Stimulated activated CD8-positive, alpha-beta memory T cell treated with anti-CD3 and anti-CD28 coated beads, Interleukin-12 subunit alpha, Interleukin-12 subunit beta, amount 100 ng/mL, for 4 hours (primary cell): ENCODE results near the gene SERBP1.
A peak's percentile ranks its signal among the peaks of the same experiment; 100 is the strongest.
"Not testable (repeated sequence)": the region's sequence is repeated elsewhere in the genome, so short reads cannot be mapped to it uniquely, and the experiment has no call there.

Experiments used
- DNase-seq: peaks from one replicate; pipeline ENCODE4 v3.0.0-alpha.2; 2020; ENCODE audit warnings: low read depth

Gene SERBP1

DNA sequence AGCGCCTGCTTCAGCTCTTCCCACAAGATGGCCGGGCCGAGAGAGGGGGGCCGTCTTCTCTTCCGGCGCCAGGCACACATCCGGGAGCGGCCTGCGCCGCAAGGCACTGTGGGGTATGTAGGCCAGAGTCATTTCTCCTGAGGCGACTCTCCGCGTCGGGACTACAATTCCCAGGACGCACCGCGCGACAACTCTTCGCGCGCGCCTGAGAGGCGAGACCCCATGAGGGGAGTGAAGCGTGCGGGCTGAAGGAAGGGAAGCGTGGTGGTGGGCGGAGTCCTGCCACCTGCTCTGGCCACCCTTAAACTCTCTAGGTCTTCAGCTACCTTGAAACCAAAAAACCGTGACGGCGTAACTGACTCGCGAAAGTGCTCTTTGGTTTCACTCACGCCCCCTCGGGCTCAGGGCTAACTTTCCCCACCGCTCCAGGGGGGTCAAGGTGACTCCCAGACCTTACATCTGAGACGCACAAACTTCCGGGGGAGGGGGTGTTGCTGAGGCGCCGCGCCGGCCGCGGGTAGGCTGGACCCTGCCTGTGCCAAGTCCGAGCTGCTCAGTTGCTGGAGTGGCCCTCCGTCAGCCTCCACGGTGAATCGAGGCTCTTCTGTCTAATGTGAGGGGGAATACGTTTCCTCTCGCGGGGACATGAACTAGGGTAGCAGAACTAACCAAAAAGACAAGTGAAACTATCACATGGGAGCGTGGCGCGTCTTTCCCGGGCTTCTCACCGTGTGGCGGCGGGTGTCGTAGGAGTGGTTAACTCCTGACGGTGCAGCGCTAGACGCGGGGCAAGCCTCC lies at the start of gene SERBP1:
TSS of gene SERBP1 (minus strand) at position 45 of the 798 bp plus-strand sequence. CDS start 102 bp downstream, outside the sequence.
- DNase-seq = peak; percentile 92

- no peak for DNase-seq
These were observed 49.1 kb upstream of the SERBP1 start for GRCh38 chr1:67479146-67479891.

- DNase-seq = no peak
These were observed 46.7 kb upstream of the SERBP1 start for GRCh38 chr1:67476906-67477305.

- no peak for DNase-seq
These were observed 45.8 kb upstream of the SERBP1 start for GRCh38 chr1:67476006-67476482.

GRCh38 chr1:67472056-67472455 lies 41.9 kb upstream of the SERBP1 start:
- no peak for DNase-seq

GRCh38 chr1:67469431-67469830 lies 39.2 kb upstream of the SERBP1 start:
- DNase-seq = no peak

DNA sequence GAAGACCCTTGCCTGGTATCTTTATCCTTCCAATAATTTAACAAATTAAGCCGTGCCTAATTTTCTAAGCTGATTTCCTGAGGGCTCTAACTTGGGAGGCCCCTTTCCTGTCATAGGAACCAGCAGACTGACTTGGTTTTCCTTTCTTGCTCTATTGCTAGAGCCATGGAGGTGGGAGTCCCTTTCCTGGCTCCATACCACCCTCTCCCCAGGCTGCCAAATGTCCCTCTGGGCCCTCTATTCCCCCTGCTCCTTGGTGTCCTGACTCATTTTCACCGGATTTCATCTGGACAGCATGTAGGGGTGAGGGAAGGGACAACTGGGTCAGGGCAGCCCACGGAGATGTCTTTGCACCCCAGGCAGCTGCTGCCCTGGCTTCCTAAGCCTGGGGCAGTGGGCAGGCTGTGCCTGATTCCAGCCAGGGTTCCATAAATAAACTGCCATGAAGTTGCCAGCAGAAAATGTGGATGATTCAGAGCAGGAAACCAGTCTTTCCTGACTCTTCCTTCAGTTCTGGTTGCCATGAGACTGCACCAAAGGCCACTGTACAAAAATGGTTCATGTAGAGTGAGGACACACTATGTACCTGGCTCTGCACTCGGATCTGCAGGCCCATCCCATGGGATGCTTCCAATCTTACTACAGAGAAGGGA lies 38.0 kb upstream of the SERBP1 start:
- no peak for DNase-seq

DNA sequence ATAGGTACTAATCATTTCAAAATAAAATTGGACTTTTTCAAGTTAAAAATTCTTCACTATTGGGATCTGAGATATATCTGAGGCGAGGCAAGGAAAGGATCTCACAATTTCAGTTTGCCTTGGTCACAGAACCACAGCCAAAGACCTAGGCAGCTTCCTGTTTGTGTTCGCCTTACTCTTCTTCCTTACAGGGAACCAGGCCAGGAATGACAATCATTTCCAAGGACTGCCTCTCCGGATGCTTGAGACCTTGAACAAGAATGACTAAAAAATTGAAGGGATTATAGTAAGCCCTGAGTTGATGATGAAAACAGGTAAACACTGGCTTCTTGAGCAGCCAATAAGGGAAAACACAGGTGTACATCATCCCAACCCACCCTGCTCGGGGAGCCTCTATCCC lies 35.2 kb upstream of the SERBP1 start:
- DNase-seq = no peak

- no peak for DNase-seq
These were observed 34.5 kb upstream of the SERBP1 start for GRCh38 chr1:67464746-67465145.

DNA sequence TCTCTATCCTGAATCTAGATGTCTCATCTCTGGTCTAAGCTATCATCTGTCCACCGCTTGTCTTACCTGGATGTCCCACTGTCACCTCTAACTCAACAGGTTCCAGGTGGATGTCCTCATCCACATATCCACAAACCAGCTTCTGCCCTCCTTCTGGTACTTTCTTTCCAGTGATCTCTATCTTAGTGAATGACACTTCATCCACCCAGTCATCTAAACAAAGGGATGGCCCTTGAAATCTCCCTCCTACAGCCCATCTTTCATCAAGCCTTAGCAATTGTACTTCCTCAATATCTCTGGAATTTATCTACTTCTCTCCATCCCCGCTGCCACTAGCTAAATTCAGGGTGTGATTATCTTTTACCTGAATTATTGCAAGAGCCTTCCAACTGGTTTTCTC lies 33.9 kb upstream of the SERBP1 start:
- DNase-seq = no peak

- DNase-seq = no peak
These were observed 33.2 kb upstream of the SERBP1 start for GRCh38 chr1:67463298-67463955.

DNA sequence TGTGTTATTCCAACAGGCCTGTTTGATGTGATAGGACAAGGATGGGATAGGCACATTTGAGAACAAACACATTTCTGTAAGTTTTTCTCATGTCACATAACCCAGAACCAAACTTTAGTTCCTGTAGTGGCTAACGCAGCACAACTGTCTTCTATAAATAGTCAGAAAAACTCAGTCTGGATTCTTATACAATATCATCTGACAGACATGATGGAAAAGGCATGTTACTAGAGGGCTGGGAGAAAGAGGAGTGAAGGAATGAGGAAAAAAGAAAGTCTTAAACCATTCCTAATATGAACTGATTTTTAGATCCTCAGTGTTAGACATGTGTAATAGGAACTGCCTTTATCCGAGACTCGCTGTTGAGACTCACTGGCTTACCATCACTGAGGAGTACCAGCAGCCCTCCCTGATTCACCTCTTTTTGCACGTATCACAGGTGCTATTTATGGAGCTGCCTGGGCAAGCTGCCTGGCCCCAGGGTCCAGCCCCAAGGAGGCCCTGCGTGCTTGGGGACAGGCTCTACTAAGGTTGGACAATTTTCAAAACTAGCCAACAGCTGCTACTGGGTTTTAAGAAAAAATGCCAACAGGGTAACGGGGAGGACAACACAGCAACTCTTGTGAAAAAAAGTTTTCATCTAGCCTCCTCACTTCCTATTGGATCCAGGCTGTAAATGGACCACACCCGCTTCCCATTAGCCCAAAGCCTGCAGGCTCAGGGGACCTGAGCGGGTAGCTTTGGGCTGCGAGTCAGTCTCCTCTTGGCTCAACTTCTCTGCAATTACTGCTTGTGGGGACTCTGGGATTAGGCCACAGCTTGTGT lies 30.7 kb upstream of the SERBP1 start:
- no peak for DNase-seq

DNA sequence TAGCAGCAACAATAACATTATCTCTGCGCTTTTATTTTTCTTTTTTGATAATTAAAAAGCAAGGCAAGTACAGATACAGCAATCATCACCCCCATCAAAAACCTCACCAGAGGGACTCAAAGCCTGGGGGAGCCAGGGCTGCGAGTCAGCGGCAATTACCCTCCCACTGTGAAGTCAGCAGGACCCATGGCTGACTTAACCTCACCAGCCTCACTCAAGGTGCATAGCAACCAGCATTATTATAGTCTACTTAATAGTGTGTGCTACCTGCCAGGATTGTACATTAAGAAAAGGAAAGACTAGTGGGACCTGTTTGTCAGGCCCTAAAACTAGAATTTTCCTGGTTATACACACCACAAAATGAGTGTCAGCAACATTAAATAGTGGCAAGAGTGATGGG lies 28.9 kb upstream of the SERBP1 start:
- no peak for DNase-seq

- no peak for DNase-seq
These were observed 28.5 kb upstream of the SERBP1 start for GRCh38 chr1:67458663-67459062.

DNA sequence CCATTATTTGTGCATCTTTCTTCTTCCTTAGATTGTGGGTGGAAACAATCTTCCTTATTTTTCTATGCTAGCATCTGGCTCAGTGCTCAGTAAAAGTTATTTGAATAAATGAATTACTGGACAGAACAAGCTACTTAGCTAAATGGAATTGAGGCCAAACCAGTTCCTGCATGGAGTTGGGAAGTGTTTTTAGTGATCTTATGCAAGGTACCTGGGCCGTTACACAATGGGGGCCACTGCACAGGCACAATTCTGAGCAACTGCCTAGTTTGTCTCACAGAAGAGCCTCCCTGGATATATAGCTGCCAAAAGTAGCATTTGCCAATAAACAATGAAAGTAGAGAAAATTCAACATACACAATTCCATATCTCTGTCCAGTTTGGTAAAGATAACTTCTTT lies 27.0 kb upstream of the SERBP1 start:
- DNase-seq = no peak

DNA sequence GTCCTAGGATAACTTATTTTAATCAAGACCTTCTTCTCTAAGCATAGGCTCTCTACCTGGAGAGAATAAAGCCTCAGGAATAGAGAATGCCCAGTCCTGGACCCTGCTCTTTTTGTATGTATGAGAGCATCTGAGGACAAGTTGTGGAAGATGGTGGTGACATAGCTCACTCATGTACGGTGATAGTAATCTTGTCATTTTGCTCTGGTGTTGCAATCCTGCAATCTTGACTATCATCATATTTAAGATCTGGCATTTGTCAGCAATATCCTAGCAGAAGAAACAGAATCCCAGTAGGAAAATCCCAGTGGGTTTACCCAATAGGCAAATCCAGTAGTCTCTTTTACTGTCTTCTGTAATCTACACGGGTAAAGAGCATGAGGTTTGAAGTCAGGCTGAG lies 21.6 kb upstream of the SERBP1 start:
- DNase-seq = no peak

DNA sequence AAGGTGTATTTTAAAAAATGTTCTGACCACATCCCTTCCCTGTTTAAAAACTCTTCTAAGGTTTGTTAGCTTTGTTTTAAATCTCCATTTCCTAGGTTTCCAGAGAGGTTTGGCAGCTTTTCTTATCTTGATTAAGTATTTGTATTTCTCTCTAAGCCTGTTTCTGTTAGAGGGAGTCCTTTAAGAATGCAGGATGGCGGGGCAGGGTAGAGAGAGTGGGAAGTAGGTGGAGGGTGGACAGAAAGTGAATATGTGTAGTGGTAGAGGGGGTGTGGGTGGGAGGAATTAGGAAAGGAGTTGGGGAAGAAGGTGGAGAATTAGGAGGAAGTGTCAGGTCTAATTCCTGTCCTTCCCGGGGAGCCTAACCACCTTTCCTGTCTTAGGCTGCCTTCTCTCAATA lies 21.2 kb upstream of the SERBP1 start:
- no peak for DNase-seq

- no peak for DNase-seq
These were observed 16.7 kb upstream of the SERBP1 start for GRCh38 chr1:67446893-67447292.

DNA sequence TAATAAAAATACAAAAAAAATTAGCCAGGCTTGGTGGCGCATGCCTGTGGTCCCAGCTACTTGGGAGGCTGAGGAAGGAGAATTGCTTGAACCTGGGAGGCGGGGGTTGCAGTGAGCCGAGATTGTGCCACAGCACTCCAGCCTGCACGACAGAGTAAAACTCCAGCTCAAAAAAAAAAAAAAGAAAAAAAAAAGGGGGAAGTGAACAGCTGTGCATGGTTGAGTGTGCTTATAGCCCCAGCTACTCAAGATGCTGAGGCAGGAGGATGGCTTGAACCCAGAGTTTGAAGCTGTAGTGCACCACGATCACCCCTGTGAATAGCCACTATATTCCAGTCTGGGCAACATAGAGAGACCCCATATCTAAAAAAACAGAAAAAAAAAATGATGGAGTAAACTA lies 15.8 kb upstream of the SERBP1 start:
- not testable (repeated sequence) for DNase-seq

- DNase-seq = no peak
These were observed 11.6 kb upstream of the SERBP1 start for GRCh38 chr1:67441739-67442281.

DNA sequence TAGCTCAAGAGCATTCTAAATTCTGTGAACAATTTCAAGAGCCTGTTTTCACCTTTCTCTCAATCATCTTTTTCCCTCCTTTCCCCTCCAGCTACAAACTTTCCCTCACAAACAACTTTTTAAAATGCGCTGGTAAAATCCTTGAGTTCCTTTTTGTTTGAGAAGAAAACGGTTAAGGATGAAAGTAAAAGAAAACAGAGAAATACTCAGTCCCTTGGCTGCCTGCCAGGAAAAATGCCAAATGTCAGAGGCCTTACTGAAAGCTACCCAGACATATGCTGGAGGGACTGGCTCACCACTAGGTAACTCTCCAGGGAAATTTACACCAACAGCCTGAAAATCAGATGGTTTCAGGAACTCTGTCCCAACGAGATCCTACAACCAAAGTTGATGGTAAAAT lies 11.0 kb upstream of the SERBP1 start:
- no peak for DNase-seq
